ENCODE results near the gene GRIN1.

The GRIN1 gene

DNA sequence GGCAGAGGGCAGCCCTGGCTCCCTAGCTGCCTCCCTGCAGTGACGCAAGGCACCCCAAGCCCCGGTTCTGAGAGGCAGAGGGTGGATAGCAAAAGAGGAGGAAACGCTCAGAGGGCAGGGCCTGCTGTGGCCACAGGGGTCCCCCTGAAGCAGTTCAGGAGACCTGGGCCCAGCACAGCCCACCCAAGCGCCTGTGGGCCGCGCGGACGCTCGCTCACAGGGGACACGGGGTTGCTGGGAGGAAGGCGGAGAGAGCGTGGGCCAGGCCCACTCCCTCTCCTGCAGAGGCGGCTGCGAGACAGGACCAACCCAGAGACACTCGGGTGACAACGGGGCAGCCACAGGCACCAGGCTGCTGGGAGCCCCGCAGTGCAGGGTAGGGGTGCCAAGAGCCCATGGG, 40.8 kb downstream of the GRIN1 start:
- H4K20me1 ChIP-seq (ENCODE audit: insufficient read depth, low read length): no peaks in the 10 kb centered on the region
- no peak overlapping the region for H3K27ac ChIP-seq (ENCODE audit: low read depth, low read length, poor library complexity, severe bottlenecking)
- H3K36me3 ChIP-seq (ENCODE audit: insufficient read depth, low read length): peaks cover 41% of the 10 kb centered on the region
- no peak overlapping the region for H3K4me3 ChIP-seq (ENCODE audit: low read depth, low read length, poor library complexity, severe bottlenecking)
- no peaks in the 10 kb centered on the region for H3K9me3 ChIP-seq (ENCODE audit: low read length)
- H3K4me1 ChIP-seq (ENCODE audit: insufficient read depth, low read length, severe bottlenecking): peaks cover 6% of the 10 kb centered on the region
- no peaks in the 10 kb centered on the region for H3K79me2 ChIP-seq (ENCODE audit: insufficient read depth, low read length)
- no peaks in the 10 kb centered on the region for H3K9me2 ChIP-seq (ENCODE audit: low read depth, low read length)
- no peak for TF ChIP-seq EZH2 (IDR thresholded peaks at IDR 0.05; ENCODE audit: borderline replicate concordance, low read length)
- TF ChIP-seq, protein P1, sequence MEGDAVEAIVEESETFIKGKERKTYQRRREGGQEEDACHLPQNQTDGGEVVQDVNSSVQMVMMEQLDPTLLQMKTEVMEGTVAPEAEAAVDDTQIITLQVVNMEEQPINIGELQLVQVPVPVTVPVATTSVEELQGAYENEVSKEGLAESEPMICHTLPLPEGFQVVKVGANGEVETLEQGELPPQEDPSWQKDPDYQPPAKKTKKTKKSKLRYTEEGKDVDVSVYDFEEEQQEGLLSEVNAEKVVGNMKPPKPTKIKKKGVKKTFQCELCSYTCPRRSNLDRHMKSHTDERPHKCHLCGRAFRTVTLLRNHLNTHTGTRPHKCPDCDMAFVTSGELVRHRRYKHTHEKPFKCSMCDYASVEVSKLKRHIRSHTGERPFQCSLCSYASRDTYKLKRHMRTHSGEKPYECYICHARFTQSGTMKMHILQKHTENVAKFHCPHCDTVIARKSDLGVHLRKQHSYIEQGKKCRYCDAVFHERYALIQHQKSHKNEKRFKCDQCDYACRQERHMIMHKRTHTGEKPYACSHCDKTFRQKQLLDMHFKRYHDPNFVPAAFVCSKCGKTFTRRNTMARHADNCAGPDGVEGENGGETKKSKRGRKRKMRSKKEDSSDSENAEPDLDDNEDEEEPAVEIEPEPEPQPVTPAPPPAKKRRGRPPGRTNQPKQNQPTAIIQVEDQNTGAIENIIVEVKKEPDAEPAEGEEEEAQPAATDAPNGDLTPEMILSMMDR (IDR thresholded peaks at IDR 0.05; ENCODE audit: low read length): no peak
- H3K4me2 ChIP-seq (ENCODE audit: low read length): no peak overlapping the region
- no peaks in the 10 kb centered on the region for H3K27me3 ChIP-seq (ENCODE audit: insufficient read depth, low read length)
- no peak overlapping the region for H2AFZ ChIP-seq (ENCODE audit: low read length)
- H3K9ac ChIP-seq (ENCODE audit: low read length): no peak overlapping the region
- H3F3A ChIP-seq (ENCODE audit: insufficient read depth, low read length): peaks cover 4% of the 10 kb centered on the region; the same call in 1 of the 2 replicates

DNA sequence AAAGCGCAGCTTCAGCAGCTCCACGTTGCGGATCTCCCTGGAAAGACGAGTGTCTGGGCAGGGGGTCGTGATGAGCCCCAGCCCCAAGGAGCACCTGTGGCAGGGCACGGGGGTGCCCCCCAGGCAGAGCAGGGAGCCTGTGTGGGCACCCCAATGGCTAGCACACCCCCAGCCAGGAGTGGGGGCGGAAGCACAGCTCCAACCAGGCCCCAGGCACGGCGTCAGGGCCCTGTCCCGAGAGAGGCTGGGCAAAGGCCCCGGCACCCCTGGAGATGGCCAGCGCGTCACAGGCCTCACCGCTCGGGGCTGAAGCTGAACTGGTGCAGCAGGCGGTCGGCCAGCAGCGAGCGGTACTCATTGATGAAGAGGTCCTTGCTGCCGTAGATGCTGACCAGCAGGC, 41.5 kb downstream of the GRIN1 start:
- Histone ChIP-seq H3K79me2 (ENCODE audit: insufficient read depth, low read length) (no peaks in the 10 kb centered on the region), H3K4me2 (ENCODE audit: low read length) (no peak overlapping the region), H4K20me1 (ENCODE audit: insufficient read depth, low read length) (no peaks in the 10 kb centered on the region), H3K27me3 (ENCODE audit: insufficient read depth, low read length) (no peaks in the 10 kb centered on the region), H3K27ac (ENCODE audit: low read depth, low read length, poor library complexity, severe bottlenecking) (no peak overlapping the region), H3K9me3 (ENCODE audit: low read length) (no peaks in the 10 kb centered on the region), H3F3A (ENCODE audit: insufficient read depth, low read length) (peaks cover 4% of the 10 kb centered on the region; the same call in 1 of the 2 replicates), H2AFZ (ENCODE audit: low read length) (no peak overlapping the region), H3K4me1 (ENCODE audit: insufficient read depth, low read length, severe bottlenecking) (no peaks in the 10 kb centered on the region), H3K9ac (ENCODE audit: low read length) (no peak overlapping the region), H3K36me3 (ENCODE audit: insufficient read depth, low read length) (peaks cover 41% of the 10 kb centered on the region), H3K9me2 (ENCODE audit: low read depth, low read length) (no peaks in the 10 kb centered on the region), H3K4me3 (ENCODE audit: low read depth, low read length, poor library complexity, severe bottlenecking) (no peak overlapping the region)
- no peak for TF ChIP-seq EZH2 (IDR thresholded peaks at IDR 0.05; ENCODE audit: borderline replicate concordance, low read length)

DNA sequence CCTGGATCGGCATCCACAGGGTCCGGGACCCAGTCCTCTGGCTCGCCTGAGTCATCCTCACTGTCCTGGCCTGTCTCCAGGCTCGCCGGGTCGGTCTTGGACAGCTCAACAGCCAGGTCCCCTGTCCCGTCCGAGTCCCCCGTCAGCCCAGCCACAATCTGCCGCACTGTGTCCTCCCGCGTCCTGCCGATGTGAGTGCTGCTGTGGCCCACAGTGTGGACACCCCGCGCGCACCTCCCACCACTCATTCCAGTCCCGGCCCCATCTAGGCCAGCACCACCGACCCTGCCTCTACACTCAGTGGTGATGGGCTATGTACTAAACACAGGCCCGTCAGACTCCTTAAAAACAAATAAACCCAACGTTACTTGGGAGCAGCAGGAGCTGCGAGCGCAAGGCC, 42.7 kb downstream of the GRIN1 start:
- peaks cover 8% of the 10 kb centered on the region for H3K4me1 ChIP-seq (ENCODE audit: insufficient read depth, low read length, severe bottlenecking)
- TF ChIP-seq, protein P1 (IDR thresholded peaks at IDR 0.05; ENCODE audit: low read length): no peak
- no peak for TF ChIP-seq EZH2 (IDR thresholded peaks at IDR 0.05; ENCODE audit: borderline replicate concordance, low read length)
- no peaks in the 10 kb centered on the region for H3K79me2 ChIP-seq (ENCODE audit: insufficient read depth, low read length)
- no peak overlapping the region for H3K4me2 ChIP-seq (ENCODE audit: low read length)
- no peaks in the 10 kb centered on the region for H3K27me3 ChIP-seq (ENCODE audit: insufficient read depth, low read length)
- H2AFZ ChIP-seq (ENCODE audit: low read length): no peak overlapping the region
- H3K9ac ChIP-seq (ENCODE audit: low read length): no peak overlapping the region
- no peaks in the 10 kb centered on the region for H3K9me2 ChIP-seq (ENCODE audit: low read depth, low read length)
- H3K27ac ChIP-seq (ENCODE audit: low read depth, low read length, poor library complexity, severe bottlenecking): no peak overlapping the region
- no peaks in the 10 kb centered on the region for H3K9me3 ChIP-seq (ENCODE audit: low read length)
- H3F3A ChIP-seq (ENCODE audit: insufficient read depth, low read length): no peaks in the 10 kb centered on the region
- no peak overlapping the region for H3K4me3 ChIP-seq (ENCODE audit: low read depth, low read length, poor library complexity, severe bottlenecking)
- H4K20me1 ChIP-seq (ENCODE audit: insufficient read depth, low read length): no peaks in the 10 kb centered on the region
- peaks cover 41% of the 10 kb centered on the region for H3K36me3 ChIP-seq (ENCODE audit: insufficient read depth, low read length)

DNA sequence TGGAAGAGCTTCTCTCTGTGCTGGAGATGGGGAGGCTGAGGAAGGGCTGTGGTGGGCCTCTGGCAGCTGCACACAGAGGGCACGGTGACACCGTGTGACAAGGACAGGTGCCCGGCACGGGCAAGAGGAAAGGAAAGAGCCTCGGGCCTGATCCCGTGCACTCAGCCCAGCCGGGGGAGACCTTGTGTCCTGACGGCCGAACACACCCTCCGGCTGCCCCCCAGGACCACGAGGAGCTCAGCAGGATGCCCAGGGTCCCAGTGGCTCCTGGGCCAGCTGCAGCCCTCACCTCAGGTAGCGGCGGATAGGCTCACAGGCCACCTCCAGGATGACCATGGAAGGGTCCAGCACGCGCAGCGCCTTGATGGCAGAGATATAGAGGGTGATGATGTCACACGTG, 43.9 kb downstream of the GRIN1 start:
- no peaks in the 10 kb centered on the region for H3K27me3 ChIP-seq (ENCODE audit: insufficient read depth, low read length)
- no peak overlapping the region for H2AFZ ChIP-seq (ENCODE audit: low read length)
- H3K27ac ChIP-seq (ENCODE audit: low read depth, low read length, poor library complexity, severe bottlenecking): no peak overlapping the region
- H3K4me3 ChIP-seq (ENCODE audit: low read depth, low read length, poor library complexity, severe bottlenecking): no peak overlapping the region
- H3K36me3 ChIP-seq (ENCODE audit: insufficient read depth, low read length): peaks cover 45% of the 10 kb centered on the region
- H3K4me1 ChIP-seq (ENCODE audit: insufficient read depth, low read length, severe bottlenecking): peaks cover 19% of the 10 kb centered on the region
- no peaks in the 10 kb centered on the region for H4K20me1 ChIP-seq (ENCODE audit: insufficient read depth, low read length)
- peaks cover 2% of the 10 kb centered on the region for H3K79me2 ChIP-seq (ENCODE audit: insufficient read depth, low read length)
- TF ChIP-seq EZH2 (IDR thresholded peaks at IDR 0.05; ENCODE audit: borderline replicate concordance, low read length): no peak
- H3K9me3 ChIP-seq (ENCODE audit: low read length): no peaks in the 10 kb centered on the region
- H3K9me2 ChIP-seq (ENCODE audit: low read depth, low read length): no peaks in the 10 kb centered on the region
- H3F3A ChIP-seq (ENCODE audit: insufficient read depth, low read length): no peaks in the 10 kb centered on the region
- no peak overlapping the region for H3K9ac ChIP-seq (ENCODE audit: low read length)
- H3K4me2 ChIP-seq (ENCODE audit: low read length): no peak overlapping the region

All from OCI-LY1 (cell line).